Measurements from ENCODE around the gene OTOGL. TPM values are rescaled to one million over a fixed set of nuclear protein-coding genes. Genes with fewer than 3 reads are reported as not detected.

Gene OTOGL
- polyA plus RNA-seq, 1 of the 3 experiments (the other 2 are of a cell fraction), result 0.61 TPM

DNA sequence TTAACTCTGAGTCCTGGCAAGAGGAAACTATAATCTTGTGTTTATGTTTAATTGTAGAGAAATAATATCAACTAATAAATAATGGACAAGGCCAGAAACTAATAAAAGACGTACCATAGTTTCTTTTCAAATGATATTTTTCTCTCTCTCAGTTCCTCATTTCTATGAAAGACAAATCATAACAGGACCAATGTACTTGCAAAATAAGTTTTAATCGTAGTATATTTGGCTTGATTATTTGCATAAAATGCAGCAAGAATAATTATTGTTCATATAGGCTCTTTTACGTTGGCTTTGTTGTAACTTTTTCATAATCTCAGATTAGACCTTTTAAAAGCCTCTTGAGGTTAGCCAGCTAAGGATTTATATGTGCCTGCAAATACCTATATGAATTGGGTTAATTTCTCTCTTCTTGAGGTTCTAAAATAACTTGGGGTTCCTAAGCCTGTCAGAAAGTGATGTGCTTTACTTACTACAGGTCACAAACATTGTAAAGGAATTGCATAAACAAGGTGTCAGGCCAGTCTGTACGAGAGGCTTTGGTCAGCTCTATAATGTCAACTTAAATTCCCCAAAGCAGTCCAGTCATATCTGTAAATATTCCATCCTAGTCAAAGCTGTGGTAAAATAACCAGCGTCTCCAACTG lies 191.9 kb downstream of the OTOGL start:
- WGBS (ENCODE audit: low lambda C conversion rate), result 9% methylated on average over 5 of the region's 5 CpGs
- H3K4me3 ChIP-seq (ENCODE audit: low read depth in 2 of 2, low read length in 1 of 2), result no peak overlapping the region
- no peaks in the 10 kb centered on the region for H3F3A ChIP-seq (replicated peaks; ENCODE audit: insufficient read depth)
- no peaks in the 10 kb centered on the region for H3K9me3 ChIP-seq
- H3K9ac ChIP-seq, result no peak overlapping the region
- no peaks in the 10 kb centered on the region for H3K9me2 ChIP-seq
- H2AFZ ChIP-seq (ENCODE audit: low read depth), result no peak overlapping the region
- no peaks in the 10 kb centered on the region for H3K79me2 ChIP-seq (ENCODE audit: insufficient read depth)
- H3K27ac ChIP-seq (ENCODE audit: low read depth in 2 of 2, low read length in 1 of 2), result no peak overlapping the region
- CTCF ChIA-PET, result no interaction called here
- no peak overlapping the region for H3K4me2 ChIP-seq
- no peaks in the 10 kb centered on the region for H3K36me3 ChIP-seq (replicated peaks in 1 of 2; ENCODE audit: control insufficient read depth in 1 of 2, insufficient read depth in 2 of 2, low read length in 1 of 2)
- H3K4me1 ChIP-seq (ENCODE audit: control insufficient read depth in 1 of 2, insufficient read depth in 2 of 2, low read depth in 1 of 2, low read length in 1 of 2), result no peaks in the 10 kb centered on the region
- no peaks in the 10 kb centered on the region for H4K20me1 ChIP-seq (ENCODE audit: insufficient read depth)
- DNase-seq, result no peak
- TF ChIP-seq GABPA (IDR thresholded peaks at IDR 0.05; ENCODE audit: low read depth) (no peak), RAD21 (IDR thresholded peaks at IDR 0.05; ENCODE audit: low read length) (no peak), TEAD4 (IDR thresholded peaks at IDR 0.05; ENCODE audit: borderline replicate concordance, insufficient read depth) (no peak), MXI1 (IDR thresholded peaks at IDR 0.05; ENCODE audit: low read depth, low read length) (no peak), ELF1 (IDR thresholded peaks at IDR 0.05) (no peak), SIN3A (IDR thresholded peaks at IDR 0.05; ENCODE audit: borderline replicate concordance, low read depth, low read length) (no peak), CHD2 (IDR thresholded peaks at IDR 0.05; ENCODE audit: low read length, partially characterized antibody) (no peak), MEF2A (IDR thresholded peaks at IDR 0.05; ENCODE audit: borderline replicate concordance, low read depth) (no peak), EP300 (IDR thresholded peaks at IDR 0.05; ENCODE audit: borderline replicate concordance in 1 of 2, low read depth in 1 of 2, low read length in 1 of 2) (no peak), FOSL2 (IDR thresholded peaks at IDR 0.05; ENCODE audit: borderline replicate concordance, low read depth) (no peak), FOXM1 (IDR thresholded peaks at IDR 0.05; ENCODE audit: low read depth) (no peak), JUND (IDR thresholded peaks at IDR 0.05) (no peak), POLR2AphosphoS5 (IDR thresholded peaks at IDR 0.05; ENCODE audit: low read depth, low read length) (no peak)
- TF ChIP-seq, protein P1, sequence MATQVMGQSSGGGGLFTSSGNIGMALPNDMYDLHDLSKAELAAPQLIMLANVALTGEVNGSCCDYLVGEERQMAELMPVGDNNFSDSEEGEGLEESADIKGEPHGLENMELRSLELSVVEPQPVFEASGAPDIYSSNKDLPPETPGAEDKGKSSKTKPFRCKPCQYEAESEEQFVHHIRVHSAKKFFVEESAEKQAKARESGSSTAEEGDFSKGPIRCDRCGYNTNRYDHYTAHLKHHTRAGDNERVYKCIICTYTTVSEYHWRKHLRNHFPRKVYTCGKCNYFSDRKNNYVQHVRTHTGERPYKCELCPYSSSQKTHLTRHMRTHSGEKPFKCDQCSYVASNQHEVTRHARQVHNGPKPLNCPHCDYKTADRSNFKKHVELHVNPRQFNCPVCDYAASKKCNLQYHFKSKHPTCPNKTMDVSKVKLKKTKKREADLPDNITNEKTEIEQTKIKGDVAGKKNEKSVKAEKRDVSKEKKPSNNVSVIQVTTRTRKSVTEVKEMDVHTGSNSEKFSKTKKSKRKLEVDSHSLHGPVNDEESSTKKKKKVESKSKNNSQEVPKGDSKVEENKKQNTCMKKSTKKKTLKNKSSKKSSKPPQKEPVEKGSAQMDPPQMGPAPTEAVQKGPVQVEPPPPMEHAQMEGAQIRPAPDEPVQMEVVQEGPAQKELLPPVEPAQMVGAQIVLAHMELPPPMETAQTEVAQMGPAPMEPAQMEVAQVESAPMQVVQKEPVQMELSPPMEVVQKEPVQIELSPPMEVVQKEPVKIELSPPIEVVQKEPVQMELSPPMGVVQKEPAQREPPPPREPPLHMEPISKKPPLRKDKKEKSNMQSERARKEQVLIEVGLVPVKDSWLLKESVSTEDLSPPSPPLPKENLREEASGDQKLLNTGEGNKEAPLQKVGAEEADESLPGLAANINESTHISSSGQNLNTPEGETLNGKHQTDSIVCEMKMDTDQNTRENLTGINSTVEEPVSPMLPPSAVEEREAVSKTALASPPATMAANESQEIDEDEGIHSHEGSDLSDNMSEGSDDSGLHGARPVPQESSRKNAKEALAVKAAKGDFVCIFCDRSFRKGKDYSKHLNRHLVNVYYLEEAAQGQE (IDR thresholded peaks at IDR 0.05; ENCODE audit: low read depth, low read length), result no peak
- TF ChIP-seq, protein P2, sequence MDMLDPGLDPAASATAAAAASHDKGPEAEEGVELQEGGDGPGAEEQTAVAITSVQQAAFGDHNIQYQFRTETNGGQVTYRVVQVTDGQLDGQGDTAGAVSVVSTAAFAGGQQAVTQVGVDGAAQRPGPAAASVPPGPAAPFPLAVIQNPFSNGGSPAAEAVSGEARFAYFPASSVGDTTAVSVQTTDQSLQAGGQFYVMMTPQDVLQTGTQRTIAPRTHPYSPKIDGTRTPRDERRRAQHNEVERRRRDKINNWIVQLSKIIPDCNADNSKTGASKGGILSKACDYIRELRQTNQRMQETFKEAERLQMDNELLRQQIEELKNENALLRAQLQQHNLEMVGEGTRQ (IDR thresholded peaks at IDR 0.05; ENCODE audit: borderline replicate concordance, low read depth, low read length), result no peak
- TF ChIP-seq, protein P3, sequence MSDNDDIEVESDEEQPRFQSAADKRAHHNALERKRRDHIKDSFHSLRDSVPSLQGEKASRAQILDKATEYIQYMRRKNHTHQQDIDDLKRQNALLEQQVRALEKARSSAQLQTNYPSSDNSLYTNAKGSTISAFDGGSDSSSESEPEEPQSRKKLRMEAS (IDR thresholded peaks at IDR 0.05; ENCODE audit: low read depth), result no peak
- peaks cover 28% of the 10 kb centered on the region for H3K27me3 ChIP-seq (ENCODE audit: insufficient read depth)
- POLR2A ChIA-PET, result no interaction called here
